GM10266 (cell line): ENCODE data around the gene OR10A2.

ENCODE experiments used
- DNase-seq: peaks from one replicate; pipeline ENCODE4 v3.0.0; 2012; ENCODE audit errors: extremely low spot score
- CTCF ChIP-seq: IDR thresholded peaks from 2 replicates; pipeline ENCODE4 v1.5.1; 2012; ENCODE audit warnings: mild to moderate bottlenecking, low read depth; ENCODE audit not compliant: control insufficient read depth, insufficient read depth; ENCODE audit errors: missing control alignments

Gene OR10A2, protein sequence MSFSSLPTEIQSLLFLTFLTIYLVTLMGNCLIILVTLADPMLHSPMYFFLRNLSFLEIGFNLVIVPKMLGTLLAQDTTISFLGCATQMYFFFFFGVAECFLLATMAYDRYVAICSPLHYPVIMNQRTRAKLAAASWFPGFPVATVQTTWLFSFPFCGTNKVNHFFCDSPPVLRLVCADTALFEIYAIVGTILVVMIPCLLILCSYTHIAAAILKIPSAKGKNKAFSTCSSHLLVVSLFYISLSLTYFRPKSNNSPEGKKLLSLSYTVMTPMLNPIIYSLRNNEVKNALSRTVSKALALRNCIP

GRCh38 chr11:6862961-6863360 lies at the start of gene OR10A2:
OR10A2 (plus strand) TSS chr11:6863057; CDS start chr11:6869755, 6,698 bp downstream.
- no peak for TF ChIP-seq CTCF
- no peak for DNase-seq

- DNase-seq, result no peak
Observed at GRCh38 chr11:6813656-6814055, 49.2 kb upstream of the OR10A2 start.

GRCh38 chr11:6817694-6818093 lies 45.2 kb upstream of the OR10A2 start:
- no peak for TF ChIP-seq CTCF
- no peak for DNase-seq

More at GRCh38 chr11:6813656-6814055, 49.2 kb upstream of the OR10A2 start:
- TF ChIP-seq CTCF, result no peak

DNA sequence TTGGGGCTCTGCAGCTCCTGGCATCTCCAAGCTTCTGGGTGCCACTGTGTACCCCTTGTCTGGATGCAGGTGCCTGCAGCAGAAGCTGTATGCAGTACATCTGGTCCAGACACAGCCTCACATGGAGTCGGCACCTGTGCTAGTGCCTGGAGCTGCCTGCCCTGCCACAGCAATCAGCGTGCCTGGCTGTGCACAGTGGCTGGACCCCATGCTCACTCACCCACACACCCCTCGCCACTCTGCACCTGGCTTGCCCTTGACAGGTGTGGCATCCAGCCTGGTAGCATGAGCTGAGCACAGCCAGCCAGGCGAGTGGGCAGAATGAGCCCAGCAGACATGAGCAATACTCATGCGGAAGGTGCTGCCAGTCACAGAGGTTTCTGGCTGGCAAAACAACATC lies 43.9 kb upstream of the OR10A2 start:
- TF ChIP-seq CTCF, result no peak
- DNase-seq, result no peak

- DNase-seq, result no peak
Observed at GRCh38 chr11:6824136-6824823, 38.6 kb upstream of the OR10A2 start.

GRCh38 chr11:6825231-6825744 lies 37.6 kb upstream of the OR10A2 start:
- no peak for TF ChIP-seq CTCF
- no peak for DNase-seq

More at GRCh38 chr11:6824136-6824823, 38.6 kb upstream of the OR10A2 start:
- TF ChIP-seq CTCF, result no peak

GRCh38 chr11:6828103-6828502 lies 34.8 kb upstream of the OR10A2 start:
- no peak for TF ChIP-seq CTCF
- DNase-seq, result no peak
